NCI-H82 treated with DMSO at 0.1 percent for 48 hours (cell line): ENCODE data around the gene ADAMTSL1.

ENCODE experiments used
- DNase-seq: peaks from one replicate; lab custom pipeline; 2025; ENCODE audit not compliant: unreplicated experiment; lab: John Stamatoyannopoulos, UW

ADAMTSL1 gene

GRCh38 chr9:18723366-18723765, 249.4 kb downstream of the ADAMTSL1 start:
- no peak for DNase-seq

GRCh38 chr9:18726546-18726945, 252.6 kb downstream of the ADAMTSL1 start:
- no peak for DNase-seq

- DNase-seq, result no peak
These were observed 254.0 kb downstream of the ADAMTSL1 start for GRCh38 chr9:18727904-18728303.

- DNase-seq, result no peak
These were observed 254.7 kb downstream of the ADAMTSL1 start for GRCh38 chr9:18728642-18729041.

- no peak for DNase-seq
These were observed 256.3 kb downstream of the ADAMTSL1 start for GRCh38 chr9:18730241-18730640.

- no peak for DNase-seq
These were observed 265.2 kb downstream of the ADAMTSL1 start for GRCh38 chr9:18739127-18739526.

- DNase-seq, result no peak
These were observed 265.8 kb downstream of the ADAMTSL1 start for GRCh38 chr9:18739641-18740318.

GRCh38 chr9:18741359-18741758, 267.4 kb downstream of the ADAMTSL1 start:
- no peak for DNase-seq

GRCh38 chr9:18741945-18742344, 268.0 kb downstream of the ADAMTSL1 start:
- peak; percentile 88 for DNase-seq

- DNase-seq, result no peak
These were observed 269.5 kb downstream of the ADAMTSL1 start for GRCh38 chr9:18743421-18743820.

- DNase-seq, result no peak
These were observed 270.0 kb downstream of the ADAMTSL1 start for GRCh38 chr9:18743971-18744370.

- no peak for DNase-seq
These were observed 271.8 kb downstream of the ADAMTSL1 start for GRCh38 chr9:18745710-18746109.

GRCh38 chr9:18746631-18747030, 272.7 kb downstream of the ADAMTSL1 start:
- DNase-seq, result no peak

- no peak for DNase-seq
These were observed 273.6 kb downstream of the ADAMTSL1 start for GRCh38 chr9:18747595-18747994.

- DNase-seq, result no peak
These were observed 274.3 kb downstream of the ADAMTSL1 start for GRCh38 chr9:18748251-18748701.

- no peak for DNase-seq
These were observed 275.8 kb downstream of the ADAMTSL1 start for GRCh38 chr9:18749711-18750110.

GRCh38 chr9:18753904-18754303, 280.0 kb downstream of the ADAMTSL1 start:
- no peak for DNase-seq

- DNase-seq, result no peak
These were observed 280.6 kb downstream of the ADAMTSL1 start for GRCh38 chr9:18754537-18754936.

GRCh38 chr9:18755263-18755662, 281.3 kb downstream of the ADAMTSL1 start:
- DNase-seq, result no peak

GRCh38 chr9:18756712-18757125, 282.8 kb downstream of the ADAMTSL1 start:
- no peak for DNase-seq

- DNase-seq, result no peak
These were observed 285.9 kb downstream of the ADAMTSL1 start for GRCh38 chr9:18759827-18760226.

GRCh38 chr9:18761742-18762300, 287.9 kb downstream of the ADAMTSL1 start:
- no peak for DNase-seq
